HCT116 (cell line): ENCODE measurements around the gene PRR3. TPM values are rescaled to one million over a fixed set of nuclear protein-coding genes. Genes with fewer than 3 reads are reported as not detected.
A peak's percentile ranks its signal among the peaks of the same experiment; 100 is the strongest.

Experiments used
- ATAC-seq: fragments of 200-7000 bp; cut with Tn5 transposase; 2 replicates; pipeline ENCODE4 v1.9.1; 2020; ENCODE audit warnings: mild to moderate bottlenecking, moderate library complexity
- BruUV-seq: library from RNA; stranded (reverse); fragments of 400-500 nt; replicated peaks from 2 replicates; lab custom pipeline; 2021; lab: Mats Ljungman, UMichigan
- CTCF ChIA-PET: fragments of 300-600 bp; sonication (Branson Sonifier 250); formaldehyde crosslinking; loops from one replicate; lab custom pipeline; 2021; ENCODE audit warnings: antibody characterized with exemption; lab: Charles Lee
- POLR2A ChIA-PET: fragments of 300-600, 350-600 bp; sonication (Branson Sonifier 250); formaldehyde crosslinking; loops from one replicate; lab custom pipeline; 2021; ENCODE audit warnings: antibody characterized with exemption; lab: Charles Lee
- RAD21 ChIA-PET, 2 experiments: fragments of 300-600 bp; sonication (Branson Sonifier 250); formaldehyde crosslinking; loops; one replicate each; lab custom pipeline; 2023; ENCODE audit warnings: low total read pairs in 2 of 2; ENCODE audit not compliant: uncharacterized antibody in 2 of 2, unreplicated experiment in 2 of 2, low non-redundant PET in 1 of 2; lab: Charles Lee
- DNase-seq: peaks from one replicate; pipeline ENCODE4 v3.0.0-alpha.2; 2010; ENCODE audit warnings: low read depth, low spot score
- H2AFZ ChIP-seq: fragments of 200-600 bp; shearing (Covaris generic), sonication (generic); 2 replicates; pipeline ENCODE4 v1.6.1; 2017; ENCODE audit warnings: low read depth, mixed run types, mixed read lengths, antibody characterized with exemption, low read length; ENCODE audit not compliant: poor library complexity, severe bottlenecking
- H3K27ac ChIP-seq: 2 replicates; pipeline ENCODE4 v1.5.1; 2012; ENCODE audit warnings: low read depth, low read length
- H3K27me3 ChIP-seq: fragments of 200-600 bp; sonication (generic); 2 replicates; pipeline ENCODE4 v1.6.1; 2016; ENCODE audit warnings: mixed run types, low read length, mixed read lengths; ENCODE audit not compliant: insufficient read depth
- H3K36me3 ChIP-seq, 2 experiments: fragments of 200-500 bp in 1 of 2; fragments of 200-600 bp in 1 of 2; sonication (Bioruptor generic) in 1 of 2; sonication (generic) in 1 of 2; 2 replicates each; pipeline versions ENCODE4 v1.5.1 to v1.6.1; 2014 to 2016; ENCODE audit warnings: low read length in 2 of 2, inconsistent platforms in 1 of 2, mixed read lengths in 1 of 2, mixed run types in 1 of 2; ENCODE audit not compliant: insufficient read depth in 2 of 2, control insufficient read depth in 1 of 2
- H3K4me1 ChIP-seq, 2 experiments: fragments of 200-600 bp in 1 of 2; sonication (generic) in 1 of 2; 2 replicates each; pipeline versions ENCODE4 v1.5.1 to v1.6.1; 2012 to 2017; ENCODE audit warnings: low read length in 2 of 2, inconsistent platforms in 1 of 2, mild to moderate bottlenecking in 1 of 2, mixed read lengths in 1 of 2, mixed run types in 1 of 2, moderate library complexity in 1 of 2; ENCODE audit not compliant: insufficient read depth in 2 of 2, control insufficient read depth in 1 of 2
- H3K4me2 ChIP-seq: fragments of 200-600 bp; sonication (generic); 2 replicates; pipeline ENCODE4 v1.6.1; 2017; ENCODE audit warnings: mixed run types, low read length, mixed read lengths
- H3K4me3 ChIP-seq, 2 experiments: fragments of 200-600 bp in 1 of 2; sonication (generic) in 1 of 2; replicated peaks in 1 of 2; 2 replicates each; pipeline ENCODE4 v1.5.1; 2011 to 2016; ENCODE audit warnings: low read length in 2 of 2, control low read depth in 1 of 2, low read depth in 1 of 2, mild to moderate bottlenecking in 1 of 2, mixed read lengths in 1 of 2, mixed run types in 1 of 2
- H3K79me2 ChIP-seq: fragments of 200-600 bp; sonication (generic); 2 replicates; pipeline ENCODE4 v1.6.1; 2017; ENCODE audit warnings: mild to moderate bottlenecking, mixed run types, low read length, moderate library complexity, mixed read lengths; ENCODE audit not compliant: insufficient read depth
- H3K9ac ChIP-seq: fragments of 200-600 bp; sonication (generic); 2 replicates; pipeline ENCODE4 v1.6.1; 2016; ENCODE audit warnings: low read length, mixed read lengths
- H3K9me2 ChIP-seq: fragments of 200-600 bp; sonication (generic), shearing (Covaris generic); 2 replicates; pipeline ENCODE4 v1.6.1; 2017; ENCODE audit warnings: mixed run types, mild to moderate bottlenecking, moderate library complexity; ENCODE audit not compliant: insufficient read depth
- H3K9me3 ChIP-seq, 2 experiments: fragments of 200-500 bp in 1 of 2; fragments of 200-600 bp in 1 of 2; sonication (Bioruptor generic) in 1 of 2; sonication (generic) in 1 of 2; 2 replicates each; pipeline ENCODE4 v1.6.1; 2014 to 2017; ENCODE audit warnings: low read length in 2 of 2, mixed read lengths in 2 of 2, inconsistent platforms in 1 of 2, low read depth in 1 of 2, mild to moderate bottlenecking in 1 of 2, mixed run types in 1 of 2, moderate library complexity in 1 of 2; ENCODE audit not compliant: control insufficient read depth in 1 of 2, insufficient read depth in 1 of 2
- H4K20me1 ChIP-seq: fragments of 200-600 bp; sonication (generic), shearing (Covaris generic); 2 replicates; pipeline ENCODE4 v1.6.1; 2017; ENCODE audit warnings: mixed run types, mild to moderate bottlenecking, moderate library complexity; ENCODE audit not compliant: insufficient read depth
- CBX3 ChIP-seq: IDR thresholded peaks from 2 replicates; pipeline ENCODE4 v1.6.1; 2012; ENCODE audit warnings: low read depth
- ELF1 ChIP-seq: IDR thresholded peaks from 2 replicates; pipeline ENCODE4 v1.6.1; 2012; ENCODE audit warnings: low read depth, borderline replicate concordance
- EZH2 ChIP-seq: fragments of 200-600 bp; sonication (generic); IDR thresholded peaks from 2 replicates; pipeline ENCODE4 v1.6.1; 2017; ENCODE audit warnings: antibody characterized with exemption, mixed run types
- JUND ChIP-seq: IDR thresholded peaks from 2 replicates; pipeline ENCODE4 v1.6.1; 2012
- MAX ChIP-seq: IDR thresholded peaks from 2 replicates; pipeline ENCODE4 v1.6.1; 2012
- POLR2A ChIP-seq: IDR thresholded peaks from 2 replicates; pipeline ENCODE4 v1.7.0; 2011; ENCODE audit warnings: borderline replicate concordance; ENCODE audit not compliant: insufficient read depth, insufficient read length; ENCODE audit errors: extremely low read depth
- POLR2AphosphoS5 ChIP-seq: IDR thresholded peaks from 2 replicates; pipeline ENCODE4 v1.6.1; 2011; ENCODE audit warnings: mild to moderate bottlenecking, low read depth, low read length, moderate library complexity
- SIN3A ChIP-seq: IDR thresholded peaks from 2 replicates; pipeline ENCODE4 v1.6.1; 2012; ENCODE audit warnings: low read depth
- SP1 ChIP-seq: IDR thresholded peaks from 2 replicates; pipeline ENCODE4 v1.6.1; 2012; ENCODE audit warnings: low read depth
- SRF ChIP-seq: IDR thresholded peaks from 2 replicates; pipeline ENCODE4 v1.6.1; 2012; ENCODE audit warnings: low read depth
- YY1 ChIP-seq: IDR thresholded peaks from 2 replicates; pipeline ENCODE4 v1.6.1; 2011; ENCODE audit warnings: low read length, low read depth, moderate library complexity, mild to moderate bottlenecking; ENCODE audit not compliant: insufficient replicate concordance; ENCODE audit errors: extremely low read depth
- ZFX ChIP-seq: fragments of 450-650 bp; IDR thresholded peaks from 2 replicates; pipeline ENCODE4 v1.6.1; 2017
- ZNF274 ChIP-seq: fragments of 200-500 bp; sonication (Bioruptor generic); IDR thresholded peaks from 2 replicates; pipeline ENCODE4 v1.6.1; 2014; ENCODE audit warnings: mild to moderate bottlenecking, low read depth, low read length, inconsistent platforms
- intact Hi-C: fragments of 100-400 bp; cut with micrococcal nuclease; formaldehyde crosslinking; loops from 2 replicates; pipeline ENCODE4 v1.10.0; 2022
- total RNA-seq: library from RNA; stranded (reverse); gene quantifications from one replicate; pipeline ENCODE4 v1.2.1, GENCODE V29; 2021; ENCODE audit not compliant: unreplicated experiment
- TF ChIP-seq, protein P1 (sequence below), 3 experiments: fragments of 200-600 bp in 1 of 3; sonication (generic) in 1 of 3; IDR thresholded peaks in 2 of 3; conservative IDR thresholded peaks in 1 of 3; 2 replicates each; pipeline ENCODE4 v1.5.1; 2012 to 2017; ENCODE audit warnings: low read depth in 2 of 3, low read length in 2 of 3, antibody characterized with exemption in 1 of 3, borderline replicate concordance in 1 of 3, control low read depth in 1 of 3, mild to moderate bottlenecking in 1 of 3, mixed read lengths in 1 of 3, mixed run types in 1 of 3, moderate library complexity in 1 of 3; ENCODE audit not compliant: insufficient read depth in 1 of 3

PRR3 gene
- total RNA-seq, 1 experiment from 2014 or later: 16.7 TPM

DNA sequence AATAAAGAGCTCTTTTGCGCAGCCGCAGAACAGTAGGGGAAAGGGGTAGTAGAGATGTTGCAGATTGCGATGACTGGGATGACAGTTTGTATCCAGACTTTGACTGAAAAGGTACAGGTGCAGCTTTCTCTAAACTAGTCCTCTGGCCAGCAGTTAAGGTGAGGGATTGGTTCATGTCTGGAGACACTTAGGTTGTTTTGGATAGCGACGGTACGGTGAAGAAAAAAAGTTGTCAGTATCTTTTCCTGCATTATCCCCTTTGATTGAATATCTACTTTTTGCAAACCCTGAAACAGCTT, 537 bp downstream of the PRR3 start:
- ChIA-PET CTCF (interaction anchor here (0.6 to 4.7 kb wide), 3 partner anchors 12 to 40 kb away, joined by 3 to 25 read pairs (median 4); no protein-coding TSS in a partner anchor), RAD21 (no interaction called here), POLR2A (interaction anchor here (0.6 to 2.8 kb wide), 9 partner anchors 10 to 94 kb away, joined by 3 to 12 read pairs (median 3); partner anchors contain the start of genes ABCF1 and PPP1R10)
- H2AFZ ChIP-seq: no peak overlapping the region
- peaks cover 10 to 23% of the 10 kb centered on the region in 2 experiments; a peak in 3 of 4 replicates for H3K4me1 ChIP-seq
- peak overlapping the region; percentile 91 for H3K4me2 ChIP-seq
- ATAC-seq: no peak
- H3K4me3 ChIP-seq: peak overlapping the region; percentile 88 to 95
- TF ChIP-seq JUND (no peak), SRF (no peak), ZNF274 (no peak), POLR2AphosphoS5 (no peak; the same call in 1 of the 2 replicates), ELF1 (no peak), SIN3A (no peak), CBX3 (no peak)
- TF ChIP-seq, protein P1, sequence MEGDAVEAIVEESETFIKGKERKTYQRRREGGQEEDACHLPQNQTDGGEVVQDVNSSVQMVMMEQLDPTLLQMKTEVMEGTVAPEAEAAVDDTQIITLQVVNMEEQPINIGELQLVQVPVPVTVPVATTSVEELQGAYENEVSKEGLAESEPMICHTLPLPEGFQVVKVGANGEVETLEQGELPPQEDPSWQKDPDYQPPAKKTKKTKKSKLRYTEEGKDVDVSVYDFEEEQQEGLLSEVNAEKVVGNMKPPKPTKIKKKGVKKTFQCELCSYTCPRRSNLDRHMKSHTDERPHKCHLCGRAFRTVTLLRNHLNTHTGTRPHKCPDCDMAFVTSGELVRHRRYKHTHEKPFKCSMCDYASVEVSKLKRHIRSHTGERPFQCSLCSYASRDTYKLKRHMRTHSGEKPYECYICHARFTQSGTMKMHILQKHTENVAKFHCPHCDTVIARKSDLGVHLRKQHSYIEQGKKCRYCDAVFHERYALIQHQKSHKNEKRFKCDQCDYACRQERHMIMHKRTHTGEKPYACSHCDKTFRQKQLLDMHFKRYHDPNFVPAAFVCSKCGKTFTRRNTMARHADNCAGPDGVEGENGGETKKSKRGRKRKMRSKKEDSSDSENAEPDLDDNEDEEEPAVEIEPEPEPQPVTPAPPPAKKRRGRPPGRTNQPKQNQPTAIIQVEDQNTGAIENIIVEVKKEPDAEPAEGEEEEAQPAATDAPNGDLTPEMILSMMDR (IDR thresholded peaks at IDR 0.05 in 2 of 3, conservative IDR thresholded peaks at IDR 0.05 in 1 of 3; ENCODE audit: borderline replicate concordance in 1 of 3, insufficient read depth in 1 of 3, low read depth in 2 of 3, low read length in 2 of 3): no peak
- TSS peak; percentile 71 for BruUV-seq
- DNase-seq: peak; percentile 24
- peak overlapping the region; percentile 96 for H3K27ac ChIP-seq
- no peaks in the 10 kb centered on the region for H3K9me3 ChIP-seq
- H3K9me2 ChIP-seq: no peaks in the 10 kb centered on the region
- H4K20me1 ChIP-seq: no peaks in the 10 kb centered on the region
- H3K79me2 ChIP-seq: peaks cover 54% of the 10 kb centered on the region
- H3K27me3 ChIP-seq: no peaks in the 10 kb centered on the region
- intact Hi-C loops: loop anchor here (5.0 kb wide), 1 partner anchor 160 kb away; the partner anchor contains the start of gene MDC1
- peaks cover 16 to 21% of the 10 kb centered on the region in 2 experiments; a peak in 3 of 4 replicates for H3K36me3 ChIP-seq
- H3K9ac ChIP-seq: peak overlapping the region; percentile 98

DNA sequence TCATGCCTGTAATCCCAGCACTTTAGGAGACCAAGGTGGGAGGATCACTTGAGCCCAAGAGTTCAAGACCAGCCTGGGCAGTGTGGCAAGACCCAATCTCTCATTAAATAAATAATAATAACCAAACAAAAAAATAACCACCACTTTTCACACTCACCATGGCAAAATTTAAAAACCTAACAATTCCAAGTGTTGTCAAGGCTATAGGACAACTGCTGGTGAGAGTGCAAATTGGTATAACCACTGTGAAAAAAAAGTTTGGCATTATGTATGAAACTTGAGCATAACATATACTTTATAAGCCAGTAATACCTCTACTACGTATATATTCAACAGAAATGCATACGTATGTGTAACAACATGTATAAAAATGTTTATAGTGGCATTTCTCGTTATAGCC, 3.8 kb downstream of the PRR3 start:
- peaks cover 33% of the 10 kb centered on the region for H3K79me2 ChIP-seq
- H3K27ac ChIP-seq: no peak overlapping the region
- no peak for ATAC-seq
- no peaks in the 10 kb centered on the region for H3K9me2 ChIP-seq
- ChIA-PET RAD21 (no interaction called here), CTCF (no interaction called here), POLR2A (no interaction called here)
- peaks cover 7 to 16% of the 10 kb centered on the region in 2 experiments; a peak in 3 of 4 replicates for H3K4me1 ChIP-seq
- DNase-seq: no peak
- no peaks in the 10 kb centered on the region for H3K9me3 ChIP-seq
- no peak overlapping the region for H2AFZ ChIP-seq
- H3K36me3 ChIP-seq: peaks cover 0 to 16% of the 10 kb centered on the region in 2 experiments; a peak in 2 of 4 replicates
- H3K4me2 ChIP-seq: no peak overlapping the region
- no peak overlapping the region for H3K9ac ChIP-seq
- intact Hi-C loops: no loop called here
- no peaks in the 10 kb centered on the region for H3K27me3 ChIP-seq
- no TSS peak for BruUV-seq
- no peak overlapping the region for H3K4me3 ChIP-seq
- H4K20me1 ChIP-seq: no peaks in the 10 kb centered on the region
- no peak for TF ChIP-seq YY1
- no peak for TF ChIP-seq SP1
- TF ChIP-seq, protein P1 (IDR thresholded peaks at IDR 0.05 in 2 of 3, conservative IDR thresholded peaks at IDR 0.05 in 1 of 3; ENCODE audit: borderline replicate concordance in 1 of 3, insufficient read depth in 1 of 3, low read depth in 2 of 3, low read length in 2 of 3): no peak
- TF ChIP-seq POLR2A: no peak
- no peak for TF ChIP-seq SIN3A
- no peak for TF ChIP-seq EZH2
- no peak for TF ChIP-seq MAX
- no peak for TF ChIP-seq ELF1
- no peak for TF ChIP-seq ZFX
